H1 (cell line): Measurements from ENCODE around the gene RMP24.

ENCODE experiments used
- CTCF ChIA-PET: fragments of 300-600 bp; sonication (Branson Sonifier 250); formaldehyde crosslinking; loops from one replicate; lab custom pipeline; 2021; ENCODE audit not compliant: partially characterized antibody; lab: Charles Lee
- POLR2A ChIA-PET: fragments of 300-600 bp; sonication (Branson Sonifier 250); formaldehyde crosslinking; loops from one replicate; lab custom pipeline; 2021; ENCODE audit warnings: inconsistent platforms; ENCODE audit not compliant: partially characterized antibody; lab: Charles Lee
- DNase-seq, 2 experiments: peaks; one replicate each; pipeline versions ENCODE4 v3.0.0 to v3.0.0-alpha.2; 2010 to 2022; ENCODE audit warnings: low spot score in 2 of 2, low read depth in 1 of 2, mixed read lengths in 1 of 2
- FAIRE-seq: peaks from 2 replicates; lab custom pipeline; 2011; peaks lifted over from hg19 to GRCh38; lab: Jason Lieb, UNC
- H2AFZ ChIP-seq: 2 replicates; pipeline ENCODE4 v1.8.1; 2012; ENCODE audit warnings: low read length, inconsistent platforms
- H2AK5ac ChIP-seq: 2 replicates; pipeline ENCODE4 v1.6.1; 2013; ENCODE audit warnings: low read depth, low read length
- H2BK120ac ChIP-seq: replicated peaks from 2 replicates; pipeline ENCODE3; 2013; ENCODE audit warnings: low read depth, low read length, inconsistent platforms
- H2BK12ac ChIP-seq: 2 replicates; pipeline ENCODE4 v1.6.1; 2013; ENCODE audit warnings: low read depth, low read length
- H2BK15ac ChIP-seq: 2 replicates; pipeline ENCODE4 v1.6.1; 2013; ENCODE audit warnings: low read length
- H2BK20ac ChIP-seq: 2 replicates; pipeline ENCODE4 v1.6.1; 2013; ENCODE audit warnings: low read length
- H2BK5ac ChIP-seq: 2 replicates; pipeline ENCODE4 v1.6.1; 2013; ENCODE audit warnings: low read depth, low read length
- H3K14ac ChIP-seq: 2 replicates; pipeline ENCODE4 v1.6.1; 2013; ENCODE audit warnings: inconsistent platforms; ENCODE audit not compliant: insufficient read length
- H3K18ac ChIP-seq: 2 replicates; pipeline ENCODE4 v1.6.1; 2013; ENCODE audit warnings: low read length; ENCODE audit errors: extremely low read depth
- H3K23ac ChIP-seq: 2 replicates; pipeline ENCODE4 v1.6.1; 2013; ENCODE audit warnings: inconsistent platforms; ENCODE audit not compliant: insufficient read length
- H3K23me2 ChIP-seq: 2 replicates; pipeline ENCODE4 v1.6.1; 2013; ENCODE audit warnings: low read depth, low read length
- H3K27ac ChIP-seq: 2 replicates; pipeline ENCODE4 v1.6.1; 2011; ENCODE audit warnings: low read depth, low read length, inconsistent platforms
- H3K27me3 ChIP-seq, 4 experiments: replicated peaks in 1 of 4; 1 replicate in 1 of 4; 2 replicates in 3 of 4; pipeline versions ENCODE4 v1.6.1 to v1.8.1; 2011 to 2013; ENCODE audit warnings: low read length in 3 of 4, mild to moderate bottlenecking in 3 of 4, inconsistent platforms in 2 of 4, mixed read lengths in 2 of 4, moderate library complexity in 1 of 4; ENCODE audit not compliant: control insufficient read depth in 3 of 4, insufficient read depth in 3 of 4; ENCODE audit errors: extremely low read depth in 1 of 4
- H3K36me3 ChIP-seq, 4 experiments: 2 replicates each; pipeline versions ENCODE4 v1.6.1 to v1.8.1; 2011 to 2013; ENCODE audit warnings: mild to moderate bottlenecking in 4 of 4, low read length in 3 of 4, moderate library complexity in 2 of 4, control low read depth in 1 of 4, inconsistent platforms in 1 of 4; ENCODE audit not compliant: insufficient read depth in 4 of 4, control insufficient read depth in 2 of 4
- H3K4ac ChIP-seq: replicated peaks from 2 replicates; pipeline ENCODE3; 2013; ENCODE audit warnings: low read length, low read depth, mixed read lengths, inconsistent platforms; ENCODE audit not compliant: insufficient read length
- H3K4me1 ChIP-seq, 4 experiments: replicated peaks in 1 of 4; 1 replicate in 1 of 4; 2 replicates in 3 of 4; pipeline versions ENCODE4 v1.6.1 to v1.8.1; 2011 to 2013; ENCODE audit warnings: low read length in 3 of 4, inconsistent platforms in 2 of 4, mixed read lengths in 1 of 4; ENCODE audit not compliant: insufficient read depth in 4 of 4, control insufficient read depth in 3 of 4
- H3K4me2 ChIP-seq, 2 experiments: 2 replicates each; pipeline versions ENCODE4 v1.6.1 to v1.8.1; 2011 to 2013; ENCODE audit warnings: low read depth in 2 of 2, low read length in 2 of 2, control low read depth in 1 of 2, inconsistent platforms in 1 of 2, mild to moderate bottlenecking in 1 of 2; ENCODE audit not compliant: insufficient read depth in 1 of 2
- H3K4me3 ChIP-seq, 4 experiments: fragments of 200-600, 300-600 bp in 1 of 4; sonication (generic), shearing (Covaris generic), sonication (Bioruptor Twin) in 1 of 4; 2 replicates each; pipeline versions ENCODE4 v1.5.1 to v1.8.1; 2011 to 2016; ENCODE audit warnings: low read length in 4 of 4, low read depth in 3 of 4, control low read depth in 2 of 4, inconsistent platforms in 2 of 4, mild to moderate bottlenecking in 2 of 4, mixed read lengths in 1 of 4, moderate library complexity in 1 of 4; ENCODE audit not compliant: insufficient read depth in 2 of 4; ENCODE audit errors: extremely low read depth in 1 of 4
- H3K56ac ChIP-seq: replicated peaks from 2 replicates; pipeline ENCODE3; 2013; ENCODE audit warnings: low read depth, mild to moderate bottlenecking, mixed read lengths, low read length, inconsistent platforms; ENCODE audit not compliant: insufficient read length
- H3K79me1 ChIP-seq: 2 replicates; pipeline ENCODE4 v1.6.1; 2013; ENCODE audit warnings: low read depth, low read length, control low read depth
- H3K79me2 ChIP-seq, 2 experiments: 2 replicates each; pipeline versions ENCODE4 v1.6.1 to v1.8.1; 2012 to 2013; ENCODE audit warnings: low read length in 2 of 2, mild to moderate bottlenecking in 2 of 2, inconsistent platforms in 1 of 2; ENCODE audit not compliant: insufficient read depth in 2 of 2, control insufficient read depth in 1 of 2
- H3K9ac ChIP-seq, 4 experiments: replicated peaks in 1 of 4; 1 replicate in 1 of 4; 2 replicates in 3 of 4; pipeline versions ENCODE4 v1.6.1 to v1.8.1; 2011 to 2013; ENCODE audit warnings: low read depth in 3 of 4, low read length in 3 of 4, control low read depth in 2 of 4, mild to moderate bottlenecking in 2 of 4, moderate library complexity in 2 of 4, inconsistent platforms in 1 of 4; ENCODE audit errors: extremely low read depth in 1 of 4
- H3K9me3 ChIP-seq, 2 experiments: 2 replicates each; pipeline versions ENCODE4 v1.6.1 to v1.8.1; 2012 to 2013; ENCODE audit warnings: mild to moderate bottlenecking in 2 of 2, moderate library complexity in 2 of 2, control low read depth in 1 of 2, inconsistent platforms in 1 of 2, low read depth in 1 of 2, low read length in 1 of 2, mixed read lengths in 1 of 2; ENCODE audit not compliant: insufficient read depth in 2 of 2
- H4K20me1 ChIP-seq, 2 experiments: replicated peaks in 1 of 2; 2 replicates each; pipeline versions ENCODE3 to v1.8.1; 2011 to 2013; ENCODE audit warnings: inconsistent platforms in 2 of 2, low read length in 2 of 2, mild to moderate bottlenecking in 1 of 2; ENCODE audit not compliant: insufficient read depth in 2 of 2, control insufficient read depth in 1 of 2
- H4K5ac ChIP-seq: 2 replicates; pipeline ENCODE4 v1.6.1; 2013; ENCODE audit warnings: low read length, low read depth, mixed read lengths, inconsistent platforms; ENCODE audit not compliant: insufficient read length
- H4K8ac ChIP-seq: 2 replicates; pipeline ENCODE4 v1.8.0; 2013; ENCODE audit warnings: mild to moderate bottlenecking, moderate library complexity, low read length, inconsistent platforms; ENCODE audit not compliant: insufficient read depth; ENCODE audit errors: extremely low read depth
- H4K91ac ChIP-seq: replicated peaks from 2 replicates; pipeline ENCODE3; 2013; ENCODE audit warnings: low read length, mixed read lengths, inconsistent platforms; ENCODE audit not compliant: insufficient read length
- ATF3 ChIP-seq: IDR thresholded peaks from 2 replicates; pipeline ENCODE4 v1.6.1; 2011; ENCODE audit warnings: low read depth, mild to moderate bottlenecking, low read length; ENCODE audit not compliant: insufficient read depth
- WGBS, 2 experiments: shearing (Covaris generic) in 1 of 2; methylation state at CpG; one replicate each; pipeline versions ENCODE4 v1.1.6 to v1.1.7; 2013 to 2015; ENCODE audit warnings: low lambda C conversion rate in 2 of 2, mixed read lengths in 2 of 2, inconsistent platforms in 1 of 2, low coverage in 1 of 2, missing lambda C conversion rate in 1 of 2; ENCODE audit not compliant: insufficient replicate concordance in 2 of 2, insufficient coverage in 1 of 2, insufficient read length in 1 of 2; ENCODE audit errors: extremely low coverage in 1 of 2, missing lambda C conversion rate in 1 of 2; 5-methylcytosine and 5-hydroxymethylcytosine counted together

Gene RMP24

GRCh38 chr18:35956226-35956625 is 16.3 kb upstream of the RMP24 start:
- no peak overlapping the region for H3K56ac ChIP-seq
- FAIRE-seq: no peak
- no peak overlapping the region for H3K4ac ChIP-seq
- no peaks in the 10 kb centered on the region for H3K36me3 ChIP-seq
- no peak overlapping the region for H4K8ac ChIP-seq
- no peak for TF ChIP-seq ATF3
- TF ChIP-seq, all 59 proteins: peak for 0
- peaks cover 5 to 9% of the 10 kb centered on the region in 2 experiments; a peak in 1 of 4 replicates for H3K9me3 ChIP-seq
- H3K27ac ChIP-seq: no peak overlapping the region
- H3K79me1 ChIP-seq: no peaks in the 10 kb centered on the region
- H3K23me2 ChIP-seq: no peaks in the 10 kb centered on the region; the same call in 1 of the 2 replicates
- no peak overlapping the region for H2BK20ac ChIP-seq
- H4K20me1 ChIP-seq: no peaks in the 10 kb centered on the region
- WGBS, 2 experiments: 87% methylated on average over 3 of the region's 3 CpGs; no CpG with 5 or more reads in 1 of the 2 experiments
- H3K4me3 ChIP-seq: no peak overlapping the region
- H4K5ac ChIP-seq: no peak overlapping the region
- no peaks in the 10 kb centered on the region for H3K79me2 ChIP-seq
- H2BK5ac ChIP-seq: no peak overlapping the region
- H4K91ac ChIP-seq: no peak overlapping the region
- no peaks in the 10 kb centered on the region for H3K4me1 ChIP-seq
- H3K4me2 ChIP-seq: no peak overlapping the region
- ChIA-PET CTCF (no interaction called here), POLR2A (no interaction called here)
- no peak overlapping the region for H2BK12ac ChIP-seq
- no peak overlapping the region for H2BK15ac ChIP-seq
- DNase-seq: no peak
- H2BK120ac ChIP-seq: no peak overlapping the region
- H3K27me3 ChIP-seq: no peaks in the 10 kb centered on the region
- H3K9ac ChIP-seq: no peak overlapping the region
- H2AFZ ChIP-seq: no peak overlapping the region
- H3K14ac ChIP-seq: no peak overlapping the region
- no peak overlapping the region for H3K18ac ChIP-seq
- no peak overlapping the region for H3K23ac ChIP-seq
- H2AK5ac ChIP-seq: no peak overlapping the region
